D721Med (cell line): ENCODE measurements around the gene HYDIN.

Source experiments
- DNase-seq: peaks from one replicate; pipeline ENCODE4 v3.0.0; 2011; ENCODE audit warnings: low spot score; ENCODE audit not compliant: insufficient read length
- FAIRE-seq: peaks from 2 replicates; lab custom pipeline; 2011; peaks lifted over from hg19 to GRCh38; lab: Jason Lieb, UNC
- TF ChIP-seq, protein P1 (sequence below): IDR thresholded peaks from 2 replicates; pipeline ENCODE4 v1.5.1; 2012; ENCODE audit warnings: mild to moderate bottlenecking, control low read depth; ENCODE audit not compliant: insufficient read depth; ENCODE audit errors: missing control alignments

Gene HYDIN

DNA sequence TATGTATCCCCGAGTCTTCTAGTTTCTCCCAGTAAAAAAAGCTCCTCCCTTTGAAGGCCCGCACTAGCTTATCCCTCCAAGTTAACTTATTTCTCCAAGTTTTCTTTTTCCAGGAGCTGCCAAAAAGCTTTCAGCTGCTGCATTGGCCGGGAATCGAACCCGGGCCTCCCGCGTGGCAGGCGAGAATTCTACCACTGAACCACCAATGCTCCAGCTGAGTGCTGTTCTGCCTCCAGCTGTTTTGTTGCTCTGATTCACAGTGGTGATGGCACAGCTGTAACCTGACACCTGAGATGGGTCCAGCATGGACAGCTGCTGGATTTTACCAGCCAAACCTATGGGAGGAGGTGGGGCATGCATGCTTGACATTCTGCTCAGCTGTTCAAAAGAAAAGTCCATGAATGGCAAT is 451.6 kb downstream of the HYDIN start:
- TF ChIP-seq, protein P1, sequence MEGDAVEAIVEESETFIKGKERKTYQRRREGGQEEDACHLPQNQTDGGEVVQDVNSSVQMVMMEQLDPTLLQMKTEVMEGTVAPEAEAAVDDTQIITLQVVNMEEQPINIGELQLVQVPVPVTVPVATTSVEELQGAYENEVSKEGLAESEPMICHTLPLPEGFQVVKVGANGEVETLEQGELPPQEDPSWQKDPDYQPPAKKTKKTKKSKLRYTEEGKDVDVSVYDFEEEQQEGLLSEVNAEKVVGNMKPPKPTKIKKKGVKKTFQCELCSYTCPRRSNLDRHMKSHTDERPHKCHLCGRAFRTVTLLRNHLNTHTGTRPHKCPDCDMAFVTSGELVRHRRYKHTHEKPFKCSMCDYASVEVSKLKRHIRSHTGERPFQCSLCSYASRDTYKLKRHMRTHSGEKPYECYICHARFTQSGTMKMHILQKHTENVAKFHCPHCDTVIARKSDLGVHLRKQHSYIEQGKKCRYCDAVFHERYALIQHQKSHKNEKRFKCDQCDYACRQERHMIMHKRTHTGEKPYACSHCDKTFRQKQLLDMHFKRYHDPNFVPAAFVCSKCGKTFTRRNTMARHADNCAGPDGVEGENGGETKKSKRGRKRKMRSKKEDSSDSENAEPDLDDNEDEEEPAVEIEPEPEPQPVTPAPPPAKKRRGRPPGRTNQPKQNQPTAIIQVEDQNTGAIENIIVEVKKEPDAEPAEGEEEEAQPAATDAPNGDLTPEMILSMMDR = no peak
- FAIRE-seq = no peak
- no peak for DNase-seq

DNA sequence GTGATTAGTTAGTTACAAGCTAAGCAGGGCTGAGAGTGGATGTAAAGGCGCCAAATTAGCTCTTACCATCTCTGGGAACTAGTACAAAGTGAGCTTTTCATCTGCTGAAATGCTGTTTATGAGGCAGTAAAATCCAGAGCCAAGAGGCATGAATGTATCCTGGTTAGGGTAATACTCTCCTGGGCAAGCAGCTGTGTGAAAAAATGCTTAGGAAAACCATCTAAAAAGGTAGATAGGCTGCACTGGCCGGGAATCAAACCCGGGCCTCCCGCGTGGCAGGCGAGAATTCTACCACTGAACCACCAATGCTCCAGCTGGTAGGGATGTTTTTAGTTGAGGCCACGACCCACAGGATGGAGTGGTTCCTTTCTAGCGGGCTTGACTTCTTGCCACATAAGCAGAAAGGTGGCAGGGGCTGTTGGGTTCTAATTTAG is 452.5 kb downstream of the HYDIN start:
- no peak for FAIRE-seq
- TF ChIP-seq, protein P1 = no peak
- no peak for DNase-seq

DNA sequence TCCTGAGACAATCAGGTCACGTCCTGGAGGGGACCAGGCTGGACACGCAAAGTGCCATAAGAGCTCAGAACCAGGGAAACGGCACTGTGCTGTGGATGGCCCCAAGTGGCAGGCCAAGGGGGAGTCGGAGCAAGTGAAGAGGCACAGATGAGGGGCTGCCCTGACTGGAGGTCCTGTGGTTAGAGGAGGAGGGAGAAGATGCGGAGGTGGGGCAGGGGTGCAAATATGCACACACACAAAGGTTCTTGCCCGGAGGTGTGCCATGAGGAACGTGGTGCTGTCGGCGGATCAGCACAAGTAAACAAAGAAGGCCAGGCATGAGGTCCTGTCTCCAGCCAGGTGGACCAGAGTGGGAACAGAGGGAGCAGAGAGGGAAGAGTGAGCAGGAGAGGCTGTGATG is 453.0 kb downstream of the HYDIN start:
- TF ChIP-seq, protein P1 = no peak
- DNase-seq (no peak), FAIRE-seq (no peak)

DNA sequence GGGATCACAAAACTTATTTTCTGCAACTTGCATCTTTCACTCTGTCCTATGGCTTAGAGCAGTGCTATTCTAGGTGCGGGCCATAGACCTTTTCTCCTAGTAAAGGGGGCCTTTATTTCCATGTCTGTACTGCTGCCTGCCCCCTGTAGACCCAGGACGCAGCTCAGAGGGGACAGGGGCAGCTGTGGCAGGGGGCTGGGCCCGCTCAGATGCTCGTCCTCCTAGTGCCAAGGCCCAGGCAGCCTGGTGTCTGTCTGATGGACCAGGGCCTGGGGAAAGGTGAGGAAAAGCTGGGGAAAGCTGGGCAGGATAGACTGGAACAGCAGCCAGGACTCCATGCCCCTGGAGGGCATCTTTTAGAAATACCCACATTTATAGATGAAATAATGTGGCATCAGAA is 455.1 kb downstream of the HYDIN start:
- TF ChIP-seq, protein P1 = no peak
- no peak for DNase-seq
- FAIRE-seq = no peak

DNA sequence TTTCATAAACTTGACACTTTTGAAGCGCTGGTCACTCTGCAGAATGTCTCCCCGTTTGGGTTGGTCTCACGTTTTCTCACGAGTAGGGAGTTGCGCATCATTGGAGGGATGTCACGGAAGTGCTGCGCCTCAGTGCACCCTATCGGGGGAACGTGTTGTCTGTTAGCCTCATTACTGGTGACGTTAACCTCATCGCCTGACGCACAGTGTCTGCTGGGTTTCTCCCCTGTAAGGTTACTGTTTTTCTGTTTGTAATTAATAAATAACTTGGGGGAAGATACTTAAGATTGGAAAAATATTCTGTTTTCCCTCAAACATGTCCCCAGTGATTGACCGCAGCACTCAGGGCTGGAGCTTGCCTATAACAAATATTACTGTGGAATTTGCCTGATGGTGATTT is 456.3 kb downstream of the HYDIN start:
- no peak for FAIRE-seq

DNA sequence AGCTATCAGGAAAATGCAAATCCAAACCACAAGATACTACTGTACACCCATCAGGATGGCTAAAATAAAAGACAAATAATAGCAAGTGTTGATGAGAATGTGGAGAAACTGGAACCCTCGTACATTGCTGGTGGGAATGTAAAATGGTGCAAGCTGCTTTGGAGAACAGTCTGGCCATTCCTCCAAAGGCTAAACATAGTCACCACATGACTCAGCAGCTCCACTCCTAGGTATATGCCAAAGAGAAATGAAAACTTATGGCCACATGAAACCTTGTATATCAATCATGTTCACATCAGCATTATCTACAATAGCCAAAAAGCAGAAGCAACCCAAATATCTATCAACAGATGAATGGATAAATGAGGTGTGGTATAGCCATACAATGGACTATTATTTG is 458.0 kb downstream of the HYDIN start:
- no peak for DNase-seq
- no peak for FAIRE-seq
- TF ChIP-seq, protein P1 = no peak

More for the DNA sequence above, 456.3 kb downstream of the HYDIN start:
- DNase-seq = no peak
- TF ChIP-seq, protein P1 = no peak

DNA sequence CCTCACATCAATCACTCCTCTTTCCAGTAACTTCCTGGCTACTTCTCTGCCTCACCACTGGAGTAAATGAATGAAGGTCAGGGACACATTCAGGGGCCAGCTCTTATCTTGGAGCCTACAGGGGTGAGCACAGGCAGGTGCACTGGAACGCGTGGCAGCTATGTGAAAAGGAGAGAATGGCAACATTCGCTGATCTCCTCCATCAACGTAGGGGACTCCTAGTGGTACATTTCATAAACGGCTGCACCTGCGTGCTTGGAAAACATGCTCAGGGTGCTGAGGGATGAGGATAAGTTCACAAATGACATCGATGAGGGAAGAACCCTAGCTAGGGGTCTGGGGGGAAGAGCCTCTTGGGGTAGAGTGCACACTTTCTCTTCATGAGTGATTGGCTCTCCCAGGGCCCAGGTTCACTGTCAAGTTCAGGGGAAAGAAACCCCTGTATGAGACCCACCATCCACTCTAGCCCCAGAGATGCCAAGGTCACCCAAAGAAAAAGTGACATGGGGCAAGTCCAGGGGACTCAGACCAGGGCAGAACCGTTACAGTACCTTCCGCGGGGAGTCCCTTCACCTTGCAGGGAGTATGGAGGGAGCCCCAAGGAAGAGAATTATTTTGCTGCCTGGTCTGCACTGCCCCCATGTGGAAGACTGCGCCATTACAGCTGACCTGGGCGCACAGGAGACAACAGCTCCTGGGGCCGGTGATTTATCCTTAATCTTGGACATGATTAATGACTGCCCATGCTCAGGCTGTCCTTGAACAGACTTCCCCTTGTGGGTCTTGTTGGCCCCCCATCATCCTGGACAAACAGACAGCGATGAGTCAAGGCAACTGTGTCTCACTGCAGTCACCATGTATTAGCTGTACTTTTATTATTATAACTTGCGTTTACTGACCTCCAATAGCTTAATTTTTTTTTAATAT is 459.6 kb downstream of the HYDIN start:
- FAIRE-seq (no peak), DNase-seq (no peak)
- TF ChIP-seq, protein P1 = peak; percentile 86
